GM18502 (cell line): ENCODE data around the gene LAMA3.

ENCODE experiments used
- ATAC-seq: cut with Tn5 transposase; IDR thresholded peaks from one replicate; pipeline ENCODE4 v1.9.1; 2021; ENCODE audit warnings: mild to moderate bottlenecking; ENCODE audit not compliant: unreplicated experiment, poor library complexity

Gene LAMA3

GRCh38 chr18:23943903-23944624 is 254.8 kb downstream of the LAMA3 start:
- ATAC-seq, result no peak

GRCh38 chr18:23945416-23946079 is 256.3 kb downstream of the LAMA3 start:
- peak; percentile 68 for ATAC-seq

GRCh38 chr18:23949863-23950262 is 260.6 kb downstream of the LAMA3 start:
- ATAC-seq, result no peak

- no peak for ATAC-seq
Observed at GRCh38 chr18:23950644-23951043, 261.4 kb downstream of the LAMA3 start.

GRCh38 chr18:23951206-23951605 is 262.0 kb downstream of the LAMA3 start:
- no peak for ATAC-seq

- ATAC-seq, result no peak
Observed at GRCh38 chr18:23953984-23954383, 264.7 kb downstream of the LAMA3 start.

- no peak for ATAC-seq
Observed at GRCh38 chr18:23956483-23956882, 267.2 kb downstream of the LAMA3 start.

GRCh38 chr18:23958036-23958435 is 268.8 kb downstream of the LAMA3 start:
- no peak for ATAC-seq

GRCh38 chr18:23963443-23964165 is 274.4 kb downstream of the LAMA3 start:
- no peak for ATAC-seq

GRCh38 chr18:23964282-23965238 is 275.3 kb downstream of the LAMA3 start:
- ATAC-seq, result no peak

- ATAC-seq, result no peak
Observed at GRCh38 chr18:23966909-23967308, 277.7 kb downstream of the LAMA3 start.

- ATAC-seq, result peak; percentile 62
Observed at GRCh38 chr18:23967321-23968089, 278.3 kb downstream of the LAMA3 start.

- no peak for ATAC-seq
Observed at GRCh38 chr18:23968638-23969604, 279.7 kb downstream of the LAMA3 start.

- no peak for ATAC-seq
Observed at GRCh38 chr18:23969664-23970063, 280.4 kb downstream of the LAMA3 start.

- no peak for ATAC-seq
Observed at GRCh38 chr18:23970161-23971096, 281.2 kb downstream of the LAMA3 start.

GRCh38 chr18:23971097-23971440 is 281.8 kb downstream of the LAMA3 start:
- no peak for ATAC-seq

- ATAC-seq, result no peak
Observed at GRCh38 chr18:23971666-23972230, 282.5 kb downstream of the LAMA3 start.
